ENCODE measurements around the gene POF1B.
A peak's percentile ranks its signal among the peaks of the same experiment; 100 is the strongest.

POF1B gene

DNA sequence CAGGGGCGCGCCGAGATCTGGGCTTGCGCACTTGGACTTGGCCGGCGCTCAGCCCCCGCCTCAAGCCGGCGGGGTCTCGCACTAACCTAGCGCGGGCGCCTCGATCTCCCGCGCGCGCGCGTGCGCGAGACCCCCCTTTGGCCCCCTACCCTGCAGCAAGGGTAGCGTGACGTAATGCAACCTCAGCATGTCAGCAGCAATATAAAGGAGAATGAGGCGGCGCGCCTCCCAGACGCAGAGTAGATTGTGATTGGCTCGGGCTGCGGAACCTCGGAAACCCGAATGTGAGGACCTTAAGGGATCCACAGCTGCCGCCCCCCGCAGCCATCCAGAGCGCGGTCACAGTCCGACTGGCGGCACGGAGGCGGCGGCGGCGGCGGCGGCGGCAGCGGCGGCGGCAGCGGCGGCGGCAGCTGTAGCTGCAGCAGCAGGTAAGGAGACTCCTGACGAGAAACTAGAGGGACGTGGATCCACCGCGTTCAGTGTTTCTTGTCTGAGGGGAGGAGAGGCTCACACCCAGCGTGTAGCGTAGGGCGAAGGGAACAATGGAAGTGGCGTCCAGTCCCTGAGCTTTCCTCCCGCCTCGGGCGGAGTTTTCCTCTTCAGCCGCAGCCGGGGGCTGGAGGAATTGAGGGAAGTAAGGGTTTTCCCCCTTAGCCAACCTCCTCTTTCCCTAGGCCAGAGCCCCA lies 135.6 kb downstream of the POF1B start, which contains the start of the genes SATL1 and ZNF711:
Gene SATL1 (minus strand): TSS at position 19 of the 689 bp plus-strand sequence. CDS start 134,811 bp downstream, outside the sequence.
Gene ZNF711 (plus strand): TSS at position 231 of the 689 bp plus-strand sequence. CDS start 3,582 bp downstream, outside the sequence.
- H3K4me3 ChIP-seq (ENCODE audit: control insufficient read depth, low read depth, low read length), result peak within 1 kb of the TSS; percentile 40
- TF ChIP-seq, protein P1, sequence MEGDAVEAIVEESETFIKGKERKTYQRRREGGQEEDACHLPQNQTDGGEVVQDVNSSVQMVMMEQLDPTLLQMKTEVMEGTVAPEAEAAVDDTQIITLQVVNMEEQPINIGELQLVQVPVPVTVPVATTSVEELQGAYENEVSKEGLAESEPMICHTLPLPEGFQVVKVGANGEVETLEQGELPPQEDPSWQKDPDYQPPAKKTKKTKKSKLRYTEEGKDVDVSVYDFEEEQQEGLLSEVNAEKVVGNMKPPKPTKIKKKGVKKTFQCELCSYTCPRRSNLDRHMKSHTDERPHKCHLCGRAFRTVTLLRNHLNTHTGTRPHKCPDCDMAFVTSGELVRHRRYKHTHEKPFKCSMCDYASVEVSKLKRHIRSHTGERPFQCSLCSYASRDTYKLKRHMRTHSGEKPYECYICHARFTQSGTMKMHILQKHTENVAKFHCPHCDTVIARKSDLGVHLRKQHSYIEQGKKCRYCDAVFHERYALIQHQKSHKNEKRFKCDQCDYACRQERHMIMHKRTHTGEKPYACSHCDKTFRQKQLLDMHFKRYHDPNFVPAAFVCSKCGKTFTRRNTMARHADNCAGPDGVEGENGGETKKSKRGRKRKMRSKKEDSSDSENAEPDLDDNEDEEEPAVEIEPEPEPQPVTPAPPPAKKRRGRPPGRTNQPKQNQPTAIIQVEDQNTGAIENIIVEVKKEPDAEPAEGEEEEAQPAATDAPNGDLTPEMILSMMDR (IDR thresholded peaks at IDR 0.05; ENCODE audit: control insufficient read depth, insufficient read depth, low read depth, low read length, missing control alignments), result no peak
- no peak for DNase-seq (ENCODE audit: low read depth)

DNA sequence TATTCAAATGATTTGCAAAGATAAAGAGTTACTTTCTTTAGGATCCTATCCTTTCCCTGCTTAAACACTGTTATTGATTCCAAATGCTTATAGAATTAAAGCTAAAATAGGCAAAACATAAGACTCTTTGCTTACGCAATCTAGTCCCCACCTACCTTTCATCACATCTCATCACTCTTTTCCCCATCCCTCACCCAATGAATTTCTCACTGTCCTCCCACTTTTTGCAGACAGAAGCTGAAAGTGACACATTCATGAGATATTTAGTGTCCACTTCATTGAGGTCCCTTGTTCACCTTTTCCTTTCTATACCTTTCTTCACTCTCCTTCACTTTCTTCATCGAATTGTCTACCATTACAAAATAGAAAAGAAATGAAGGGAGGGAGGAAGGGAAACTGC lies 136.3 kb downstream of the POF1B start:
- TF ChIP-seq, protein P1 (IDR thresholded peaks at IDR 0.05; ENCODE audit: control insufficient read depth, insufficient read depth, low read depth, low read length, missing control alignments), result no peak
- H3K4me3 ChIP-seq (ENCODE audit: control insufficient read depth, low read depth, low read length), result no peak overlapping the region
- no peak for DNase-seq (ENCODE audit: low read depth)

Data from AG09309 (cell line).